WTC11 (cell line): ENCODE data around the gene SGTA. TPM values are rescaled to one million over a fixed set of nuclear protein-coding genes. Genes with fewer than 3 reads are reported as not detected.

Source experiments
- ATAC-seq: fragments of 200-7000 bp; cut with Tn5 transposase; 2 replicates; pipeline ENCODE4 v1.10.0; 2021; ENCODE audit warnings: mild to moderate bottlenecking, moderate library complexity
- CTCF ChIA-PET: fragments of 300-600 bp; sonication (Branson Sonifier 250); formaldehyde crosslinking; loops from one replicate; lab custom pipeline; 2021; ENCODE audit warnings: antibody characterized with exemption; lab: Charles Lee
- POLR2A ChIA-PET: fragments of 350-600 bp; sonication (Branson Sonifier 250); formaldehyde crosslinking; loops from one replicate; lab custom pipeline; 2021; ENCODE audit warnings: antibody characterized with exemption; lab: Charles Lee
- DNase-seq: peaks from one replicate; pipeline ENCODE4 v3.0.0; 2021; ENCODE audit warnings: low spot score
- H3K27ac Mint-ChIP-seq: 2 replicates; pipeline ENCODE4 v1.8.0; 2021; ENCODE audit warnings: mixed read lengths
- H3K27me3 Mint-ChIP-seq: 2 replicates; pipeline ENCODE4 v1.8.0; 2021; ENCODE audit warnings: low read depth, mild to moderate bottlenecking, moderate library complexity, mixed read lengths
- H3K36me3 Mint-ChIP-seq: 2 replicates; pipeline ENCODE4 v1.8.0; 2021; ENCODE audit warnings: mixed read lengths
- H3K4me1 Mint-ChIP-seq: 2 replicates; pipeline ENCODE4 v1.8.0; 2022; ENCODE audit warnings: mixed read lengths
- H3K4me3 Mint-ChIP-seq: 2 replicates; pipeline ENCODE4 v1.8.0; 2021; ENCODE audit warnings: mild to moderate bottlenecking, moderate library complexity, mixed read lengths
- H3K9me3 Mint-ChIP-seq: 2 replicates; pipeline ENCODE4 v1.8.0; 2021; ENCODE audit warnings: mixed read lengths
- CREB1 ChIP-seq: sonication (generic); formaldehyde crosslinking; IDR thresholded peaks from 2 replicates; pipeline ENCODE4 v1.8.0; 2023; ENCODE audit warnings: mild to moderate bottlenecking, missing genetic modification reagents
- FOXP1 ChIP-seq: sonication (generic); formaldehyde crosslinking; IDR thresholded peaks from 2 replicates; pipeline ENCODE4 v1.8.0; 2022; ENCODE audit warnings: missing genetic modification reagents, mild to moderate bottlenecking, moderate library complexity, borderline replicate concordance
- NR3C1 ChIP-seq: sonication (generic); formaldehyde crosslinking; conservative IDR thresholded peaks from 2 replicates; pipeline ENCODE4 v1.8.1; 2023; ENCODE audit warnings: low read depth, mild to moderate bottlenecking, missing genetic modification reagents
- PRRX2 ChIP-seq: fragments of 250-450 bp; sonication (Bioruptor Pico); IDR thresholded peaks from 2 replicates; pipeline ENCODE4 v1.8.0; 2021; ENCODE audit warnings: mild to moderate bottlenecking
- RORB ChIP-seq: fragments of 250-450 bp; sonication (Bioruptor Pico); IDR thresholded peaks from 2 replicates; pipeline ENCODE4 v1.9.0; 2021; ENCODE audit warnings: mild to moderate bottlenecking
- SMAD4 ChIP-seq: sonication (generic); formaldehyde crosslinking; IDR thresholded peaks from 2 replicates; pipeline ENCODE4 v1.8.0; 2022; ENCODE audit warnings: mild to moderate bottlenecking, missing genetic modification reagents
- SP1 ChIP-seq: sonication (generic); formaldehyde crosslinking; conservative IDR thresholded peaks from 2 replicates; pipeline ENCODE4 v1.8.1; 2022; ENCODE audit warnings: missing genetic modification reagents
- TCF7 ChIP-seq: sonication (generic); formaldehyde crosslinking; IDR thresholded peaks from 2 replicates; pipeline ENCODE4 v1.8.0; 2022; ENCODE audit warnings: mild to moderate bottlenecking, low read depth, missing genetic modification reagents, moderate library complexity
- TP53 ChIP-seq: sonication (generic); formaldehyde crosslinking; IDR thresholded peaks from 2 replicates; pipeline ENCODE4 v1.8.1; 2023; ENCODE audit warnings: mild to moderate bottlenecking, missing genetic modification reagents
- ZNF121 ChIP-seq: sonication (generic); formaldehyde crosslinking; IDR thresholded peaks from 2 replicates; pipeline ENCODE4 v1.8.0; 2023; ENCODE audit warnings: missing genetic modification reagents
- ZNF396 ChIP-seq: fragments of 250-450 bp; sonication (Bioruptor Pico); IDR thresholded peaks from 2 replicates; pipeline ENCODE4 v1.8.0; 2021; ENCODE audit warnings: mild to moderate bottlenecking, moderate library complexity, borderline replicate concordance
- ZNF671 ChIP-seq: fragments of 250-450 bp; sonication (Bioruptor Pico); IDR thresholded peaks from 2 replicates; pipeline ENCODE4 v1.8.0; 2021; ENCODE audit warnings: mild to moderate bottlenecking
- total RNA-seq: library from RNA; stranded (reverse); gene quantifications from 3 replicates; pipeline ENCODE4 v1.2.3, GENCODE V29; 2021
- TF ChIP-seq, protein P1 (sequence below): fragments of 250-450 bp; sonication (Bioruptor Pico); IDR thresholded peaks from 2 replicates; pipeline ENCODE4 v1.8.0; 2021; ENCODE audit warnings: mild to moderate bottlenecking
- TF ChIP-seq, protein P2 (sequence below): fragments of 250-450 bp; sonication (Bioruptor Pico); IDR thresholded peaks from 2 replicates; pipeline ENCODE4 v1.9.0; 2021; ENCODE audit warnings: mild to moderate bottlenecking, borderline replicate concordance
- TF ChIP-seq, protein P3 (sequence below): sonication (generic); formaldehyde crosslinking; IDR thresholded peaks from 2 replicates; pipeline ENCODE4 v1.8.1; 2023; ENCODE audit warnings: mild to moderate bottlenecking, missing genetic modification reagents, borderline replicate concordance
- TF ChIP-seq, protein P4 (sequence below): sonication (generic); formaldehyde crosslinking; IDR thresholded peaks from 2 replicates; pipeline ENCODE4 v1.8.1; 2023; ENCODE audit warnings: mild to moderate bottlenecking, missing genetic modification reagents
- TF ChIP-seq, protein P5 (sequence below): sonication (generic); formaldehyde crosslinking; IDR thresholded peaks from 2 replicates; pipeline ENCODE4 v1.8.0; 2023; ENCODE audit warnings: missing genetic modification reagents
- TF ChIP-seq, protein P6 (sequence below): fragments of 200-600 bp; IDR thresholded peaks from 2 replicates; pipeline ENCODE4 v1.8.0; 2022; ENCODE audit warnings: antibody characterized with exemption

SGTA gene
- total RNA-seq, 1 experiment from 2014 or later: 91.2 TPM

DNA sequence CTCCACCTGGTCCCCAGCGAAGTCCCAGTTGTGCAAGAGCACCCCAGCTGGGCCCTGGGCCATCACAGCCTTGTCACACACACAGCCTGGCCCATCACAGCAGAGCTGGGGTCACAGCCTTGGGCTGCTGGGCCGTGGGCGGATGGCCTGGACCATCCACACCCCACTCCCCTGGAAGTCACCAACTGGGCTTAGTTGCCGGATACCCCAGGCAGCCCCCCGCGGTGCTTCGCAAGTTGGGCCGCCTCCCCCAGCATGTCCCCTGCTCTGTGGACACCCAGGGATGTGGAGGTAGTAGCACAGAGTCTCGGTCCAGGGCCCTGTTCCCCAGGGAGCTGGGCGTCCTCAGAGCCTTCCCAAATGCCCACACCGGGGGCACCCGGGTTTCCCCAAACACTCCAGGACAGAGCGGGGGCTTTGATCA lies 32.1 kb upstream of the SGTA start (continued):
- no peak for TF ChIP-seq CREB1 (CRISPR knock-in tag)
- TF ChIP-seq, protein P1, sequence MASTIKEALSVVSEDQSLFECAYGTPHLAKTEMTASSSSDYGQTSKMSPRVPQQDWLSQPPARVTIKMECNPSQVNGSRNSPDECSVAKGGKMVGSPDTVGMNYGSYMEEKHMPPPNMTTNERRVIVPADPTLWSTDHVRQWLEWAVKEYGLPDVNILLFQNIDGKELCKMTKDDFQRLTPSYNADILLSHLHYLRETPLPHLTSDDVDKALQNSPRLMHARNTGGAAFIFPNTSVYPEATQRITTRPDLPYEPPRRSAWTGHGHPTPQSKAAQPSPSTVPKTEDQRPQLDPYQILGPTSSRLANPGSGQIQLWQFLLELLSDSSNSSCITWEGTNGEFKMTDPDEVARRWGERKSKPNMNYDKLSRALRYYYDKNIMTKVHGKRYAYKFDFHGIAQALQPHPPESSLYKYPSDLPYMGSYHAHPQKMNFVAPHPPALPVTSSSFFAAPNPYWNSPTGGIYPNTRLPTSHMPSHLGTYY (CRISPR knock-in tag): no peak

DNA sequence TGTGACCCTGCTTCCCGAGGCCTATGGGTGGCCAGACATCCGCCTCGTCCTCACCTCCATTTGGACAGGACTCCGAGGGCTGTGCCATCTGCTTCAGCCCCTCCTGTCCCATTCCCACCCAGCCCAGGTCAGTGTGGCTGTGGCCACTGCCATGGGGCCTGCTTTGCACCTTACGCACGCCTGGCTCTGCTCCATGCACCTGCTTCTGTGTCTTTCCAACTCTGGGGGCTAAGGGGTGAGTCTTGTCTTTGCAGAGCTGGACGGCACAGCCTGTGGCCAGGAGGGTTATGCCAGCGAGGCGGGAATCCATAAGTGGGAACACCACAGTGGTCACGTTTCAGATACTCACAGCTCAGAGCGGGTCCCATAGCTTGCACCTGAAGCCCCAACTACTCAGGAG lies 31.4 kb upstream of the SGTA start:
- ChIA-PET CTCF (no interaction called here), POLR2A (no interaction called here)
- Mint-ChIP-seq H3K27ac (no peak overlapping the region), H3K9me3 (no peaks in the 10 kb centered on the region; the same call in 1 of the 2 replicates), H3K36me3 (peaks cover 6% of the 10 kb centered on the region), H3K4me1 (no peaks in the 10 kb centered on the region), H3K27me3 (no peaks in the 10 kb centered on the region)
- no peak for ATAC-seq
- TF ChIP-seq ZNF121 (0 out of 2 replicates have a peak, but pooled peaks have one; percentile 3), TCF7 (CRISPR knock-in tag) (no peak)
- TF ChIP-seq, all 79 proteins: peak for 1
- DNase-seq: no peak
- no peak overlapping the region for H3K4me3 Mint-ChIP-seq

DNA sequence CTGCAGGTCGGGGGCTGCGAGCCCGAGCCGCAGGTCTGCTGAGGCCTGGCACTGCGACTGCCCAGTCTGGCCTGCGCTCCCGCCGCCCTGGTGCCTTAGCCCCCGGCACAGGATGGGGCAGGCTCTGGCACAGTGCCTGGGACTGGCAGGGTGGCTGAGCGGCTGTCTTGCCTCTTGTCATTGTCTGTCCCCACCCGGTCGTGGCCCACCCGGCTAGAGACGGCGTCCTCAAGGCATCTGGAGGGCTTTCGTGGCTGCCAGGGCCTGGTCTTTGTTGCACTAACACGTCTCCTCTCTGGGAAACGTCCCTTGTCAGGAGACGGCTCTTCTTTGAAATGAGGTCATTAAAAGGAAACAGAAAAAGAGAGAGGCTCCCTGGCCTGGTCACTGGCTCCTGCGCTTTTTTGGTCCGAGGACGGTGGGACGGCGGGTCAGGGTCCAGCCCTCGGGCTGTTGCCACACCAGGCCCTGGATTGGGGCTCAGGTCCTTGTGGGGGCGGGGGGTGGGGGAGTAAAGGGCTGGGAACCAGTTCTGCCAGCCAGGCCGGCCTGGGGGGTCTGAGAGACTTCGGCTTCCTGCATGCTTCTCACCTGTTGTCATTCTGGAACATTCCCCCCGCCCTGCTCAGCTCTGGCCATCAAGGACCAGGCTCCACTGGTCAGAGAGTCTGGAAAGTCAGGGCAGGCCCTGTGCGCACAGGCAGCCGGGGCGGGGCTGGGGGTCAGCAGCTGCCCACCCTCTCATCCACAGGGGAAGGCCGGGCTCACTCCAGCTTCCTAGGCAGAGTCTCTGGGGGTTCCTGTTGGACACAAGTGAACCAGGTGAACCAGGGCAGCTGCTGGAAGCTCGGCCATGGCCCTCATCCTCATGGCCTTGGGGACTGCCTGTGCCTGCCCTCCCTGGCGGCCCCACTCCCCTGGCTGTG lies 30.4 kb upstream of the SGTA start:
- DNase-seq (no peak), ATAC-seq (no peak)
- peaks cover 15% of the 10 kb centered on the region for H3K36me3 Mint-ChIP-seq
- H3K4me1 Mint-ChIP-seq: no peaks in the 10 kb centered on the region
- no peak overlapping the region for H3K4me3 Mint-ChIP-seq
- POLR2A ChIA-PET: no interaction called here
- H3K27me3 Mint-ChIP-seq: no peaks in the 10 kb centered on the region
- no peaks in the 10 kb centered on the region; the same call in 1 of the 2 replicates for H3K9me3 Mint-ChIP-seq
- CTCF ChIA-PET: no interaction called here
- no peak overlapping the region for H3K27ac Mint-ChIP-seq
- TF ChIP-seq, protein P2, sequence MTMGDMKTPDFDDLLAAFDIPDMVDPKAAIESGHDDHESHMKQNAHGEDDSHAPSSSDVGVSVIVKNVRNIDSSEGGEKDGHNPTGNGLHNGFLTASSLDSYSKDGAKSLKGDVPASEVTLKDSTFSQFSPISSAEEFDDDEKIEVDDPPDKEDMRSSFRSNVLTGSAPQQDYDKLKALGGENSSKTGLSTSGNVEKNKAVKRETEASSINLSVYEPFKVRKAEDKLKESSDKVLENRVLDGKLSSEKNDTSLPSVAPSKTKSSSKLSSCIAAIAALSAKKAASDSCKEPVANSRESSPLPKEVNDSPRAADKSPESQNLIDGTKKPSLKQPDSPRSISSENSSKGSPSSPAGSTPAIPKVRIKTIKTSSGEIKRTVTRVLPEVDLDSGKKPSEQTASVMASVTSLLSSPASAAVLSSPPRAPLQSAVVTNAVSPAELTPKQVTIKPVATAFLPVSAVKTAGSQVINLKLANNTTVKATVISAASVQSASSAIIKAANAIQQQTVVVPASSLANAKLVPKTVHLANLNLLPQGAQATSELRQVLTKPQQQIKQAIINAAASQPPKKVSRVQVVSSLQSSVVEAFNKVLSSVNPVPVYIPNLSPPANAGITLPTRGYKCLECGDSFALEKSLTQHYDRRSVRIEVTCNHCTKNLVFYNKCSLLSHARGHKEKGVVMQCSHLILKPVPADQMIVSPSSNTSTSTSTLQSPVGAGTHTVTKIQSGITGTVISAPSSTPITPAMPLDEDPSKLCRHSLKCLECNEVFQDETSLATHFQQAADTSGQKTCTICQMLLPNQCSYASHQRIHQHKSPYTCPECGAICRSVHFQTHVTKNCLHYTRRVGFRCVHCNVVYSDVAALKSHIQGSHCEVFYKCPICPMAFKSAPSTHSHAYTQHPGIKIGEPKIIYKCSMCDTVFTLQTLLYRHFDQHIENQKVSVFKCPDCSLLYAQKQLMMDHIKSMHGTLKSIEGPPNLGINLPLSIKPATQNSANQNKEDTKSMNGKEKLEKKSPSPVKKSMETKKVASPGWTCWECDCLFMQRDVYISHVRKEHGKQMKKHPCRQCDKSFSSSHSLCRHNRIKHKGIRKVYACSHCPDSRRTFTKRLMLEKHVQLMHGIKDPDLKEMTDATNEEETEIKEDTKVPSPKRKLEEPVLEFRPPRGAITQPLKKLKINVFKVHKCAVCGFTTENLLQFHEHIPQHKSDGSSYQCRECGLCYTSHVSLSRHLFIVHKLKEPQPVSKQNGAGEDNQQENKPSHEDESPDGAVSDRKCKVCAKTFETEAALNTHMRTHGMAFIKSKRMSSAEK: no peak
- TF ChIP-seq, protein P3, sequence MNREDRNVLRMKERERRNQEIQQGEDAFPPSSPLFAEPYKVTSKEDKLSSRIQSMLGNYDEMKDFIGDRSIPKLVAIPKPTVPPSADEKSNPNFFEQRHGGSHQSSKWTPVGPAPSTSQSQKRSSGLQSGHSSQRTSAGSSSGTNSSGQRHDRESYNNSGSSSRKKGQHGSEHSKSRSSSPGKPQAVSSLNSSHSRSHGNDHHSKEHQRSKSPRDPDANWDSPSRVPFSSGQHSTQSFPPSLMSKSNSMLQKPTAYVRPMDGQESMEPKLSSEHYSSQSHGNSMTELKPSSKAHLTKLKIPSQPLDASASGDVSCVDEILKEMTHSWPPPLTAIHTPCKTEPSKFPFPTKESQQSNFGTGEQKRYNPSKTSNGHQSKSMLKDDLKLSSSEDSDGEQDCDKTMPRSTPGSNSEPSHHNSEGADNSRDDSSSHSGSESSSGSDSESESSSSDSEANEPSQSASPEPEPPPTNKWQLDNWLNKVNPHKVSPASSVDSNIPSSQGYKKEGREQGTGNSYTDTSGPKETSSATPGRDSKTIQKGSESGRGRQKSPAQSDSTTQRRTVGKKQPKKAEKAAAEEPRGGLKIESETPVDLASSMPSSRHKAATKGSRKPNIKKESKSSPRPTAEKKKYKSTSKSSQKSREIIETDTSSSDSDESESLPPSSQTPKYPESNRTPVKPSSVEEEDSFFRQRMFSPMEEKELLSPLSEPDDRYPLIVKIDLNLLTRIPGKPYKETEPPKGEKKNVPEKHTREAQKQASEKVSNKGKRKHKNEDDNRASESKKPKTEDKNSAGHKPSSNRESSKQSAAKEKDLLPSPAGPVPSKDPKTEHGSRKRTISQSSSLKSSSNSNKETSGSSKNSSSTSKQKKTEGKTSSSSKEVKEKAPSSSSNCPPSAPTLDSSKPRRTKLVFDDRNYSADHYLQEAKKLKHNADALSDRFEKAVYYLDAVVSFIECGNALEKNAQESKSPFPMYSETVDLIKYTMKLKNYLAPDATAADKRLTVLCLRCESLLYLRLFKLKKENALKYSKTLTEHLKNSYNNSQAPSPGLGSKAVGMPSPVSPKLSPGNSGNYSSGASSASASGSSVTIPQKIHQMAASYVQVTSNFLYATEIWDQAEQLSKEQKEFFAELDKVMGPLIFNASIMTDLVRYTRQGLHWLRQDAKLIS: no peak
- TF ChIP-seq RORB (CRISPR knock-in tag) (no peak), SP1 (no peak), FOXP1 (CRISPR knock-in tag) (no peak), ZNF671 (no peak), CREB1 (CRISPR knock-in tag) (no peak), TP53 (CRISPR knock-in tag) (no peak), SMAD4 (CRISPR knock-in tag) (no peak), PRRX2 (no peak), NR3C1 (no peak), ZNF396 (CRISPR knock-in tag) (no peak)
- TF ChIP-seq, protein P4, sequence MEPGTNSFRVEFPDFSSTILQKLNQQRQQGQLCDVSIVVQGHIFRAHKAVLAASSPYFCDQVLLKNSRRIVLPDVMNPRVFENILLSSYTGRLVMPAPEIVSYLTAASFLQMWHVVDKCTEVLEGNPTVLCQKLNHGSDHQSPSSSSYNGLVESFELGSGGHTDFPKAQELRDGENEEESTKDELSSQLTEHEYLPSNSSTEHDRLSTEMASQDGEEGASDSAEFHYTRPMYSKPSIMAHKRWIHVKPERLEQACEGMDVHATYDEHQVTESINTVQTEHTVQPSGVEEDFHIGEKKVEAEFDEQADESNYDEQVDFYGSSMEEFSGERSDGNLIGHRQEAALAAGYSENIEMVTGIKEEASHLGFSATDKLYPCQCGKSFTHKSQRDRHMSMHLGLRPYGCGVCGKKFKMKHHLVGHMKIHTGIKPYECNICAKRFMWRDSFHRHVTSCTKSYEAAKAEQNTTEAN (CRISPR knock-in tag): no peak
- TF ChIP-seq, protein P5, sequence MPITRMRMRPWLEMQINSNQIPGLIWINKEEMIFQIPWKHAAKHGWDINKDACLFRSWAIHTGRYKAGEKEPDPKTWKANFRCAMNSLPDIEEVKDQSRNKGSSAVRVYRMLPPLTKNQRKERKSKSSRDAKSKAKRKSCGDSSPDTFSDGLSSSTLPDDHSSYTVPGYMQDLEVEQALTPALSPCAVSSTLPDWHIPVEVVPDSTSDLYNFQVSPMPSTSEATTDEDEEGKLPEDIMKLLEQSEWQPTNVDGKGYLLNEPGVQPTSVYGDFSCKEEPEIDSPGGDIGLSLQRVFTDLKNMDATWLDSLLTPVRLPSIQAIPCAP (CRISPR knock-in tag): no peak
- TF ChIP-seq, protein P6, sequence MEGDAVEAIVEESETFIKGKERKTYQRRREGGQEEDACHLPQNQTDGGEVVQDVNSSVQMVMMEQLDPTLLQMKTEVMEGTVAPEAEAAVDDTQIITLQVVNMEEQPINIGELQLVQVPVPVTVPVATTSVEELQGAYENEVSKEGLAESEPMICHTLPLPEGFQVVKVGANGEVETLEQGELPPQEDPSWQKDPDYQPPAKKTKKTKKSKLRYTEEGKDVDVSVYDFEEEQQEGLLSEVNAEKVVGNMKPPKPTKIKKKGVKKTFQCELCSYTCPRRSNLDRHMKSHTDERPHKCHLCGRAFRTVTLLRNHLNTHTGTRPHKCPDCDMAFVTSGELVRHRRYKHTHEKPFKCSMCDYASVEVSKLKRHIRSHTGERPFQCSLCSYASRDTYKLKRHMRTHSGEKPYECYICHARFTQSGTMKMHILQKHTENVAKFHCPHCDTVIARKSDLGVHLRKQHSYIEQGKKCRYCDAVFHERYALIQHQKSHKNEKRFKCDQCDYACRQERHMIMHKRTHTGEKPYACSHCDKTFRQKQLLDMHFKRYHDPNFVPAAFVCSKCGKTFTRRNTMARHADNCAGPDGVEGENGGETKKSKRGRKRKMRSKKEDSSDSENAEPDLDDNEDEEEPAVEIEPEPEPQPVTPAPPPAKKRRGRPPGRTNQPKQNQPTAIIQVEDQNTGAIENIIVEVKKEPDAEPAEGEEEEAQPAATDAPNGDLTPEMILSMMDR: no peak
